ENCODE data around the gene F11R. TPM values are rescaled to one million over a fixed set of nuclear protein-coding genes. Genes with fewer than 3 reads are reported as not detected.

The F11R gene
- total and polyA plus RNA-seq, 2 of the 13 experiments (the other 11 are each of a cell fraction or from before 2014, with no cell fraction given): 95.8 to 105 TPM

GRCh38 chr1:161021165-161021969 lies 415 bp upstream of the F11R start:
- Histone ChIP-seq H3K27ac (ENCODE audit: extremely low read length, insufficient read depth, low read length) (peak overlapping the region; percentile 75), H4K20me1 (ENCODE audit: insufficient read depth, low read length) (0 out of 2 replicates have a peak, but pooled peaks cover 3% of the 10 kb centered on the region), H3K4me3 (replicated peaks in 1 of 3; ENCODE audit: insufficient read depth in 1 of 3, low read depth in 2 of 3, low read length in 3 of 3) (peak overlapping the region; percentile 64 to 87 (median 84)), H3K4me2 (ENCODE audit: low read depth, low read length) (peak overlapping the region; percentile 77), H3K9ac (ENCODE audit: insufficient read depth, low read depth, low read length) (peak overlapping the region; percentile 76), H3K79me2 (ENCODE audit: insufficient read depth, low read length) (peaks cover 32% of the 10 kb centered on the region), H3K4me1 (ENCODE audit: insufficient read depth, low read length) (peaks cover 51% of the 10 kb centered on the region), H3K36me3 (replicated peaks in 1 of 2; ENCODE audit: control insufficient read depth in 1 of 2, insufficient read depth in 2 of 2, low read length in 2 of 2) (no peaks in the 10 kb centered on the region), H2AFZ (ENCODE audit: low read length) (peak overlapping the region; percentile 66), H3K27me3 (ENCODE audit: control insufficient read depth in 1 of 2, insufficient read depth in 2 of 2, low read length in 2 of 2) (no peaks in the 10 kb centered on the region; a peak in 1 of 5 replicates), H3K9me3 (ENCODE audit: low read length) (no peaks in the 10 kb centered on the region)
- WGBS (ENCODE audit: low lambda C conversion rate): under 1% methylated on average over 19 of the region's 34 CpGs
- intact Hi-C loops (cut with micrococcal nuclease; ENCODE audit: unreplicated experiment): loop anchor here (1.0 kb wide), 1 partner anchor 8 kb away; no protein-coding TSS in a partner anchor
- ATAC-seq (peak; percentile 91), FAIRE-seq (peak; percentile 63), DNase-seq (ENCODE audit: low spot score) (peak; percentile 88)
- BruUV-seq (replicated peaks): TSS peak; percentile 85
- POLR2A ChIA-PET: interaction anchor here (0.7 to 2.3 kb wide), 18 partner anchors 8 to 204 kb away, joined by 3 to 60 read pairs (median 5); partner anchors contain the start of genes DEDD, KLHDC9, NIT1 and PFDN2
- in situ Hi-C loops (cut with HindIII; ENCODE audit: extremely low pct_ligation_motif_present, low pct_unique_long_range_greater_than_20kb): no loop called here
- CTCF ChIA-PET (ENCODE audit: low intra/inter-chr PET ratio, low total read pairs): interaction anchor here (1.8 kb wide), 1 partner anchor 25 kb away, joined by 4 read pairs; no protein-coding TSS in a partner anchor
- TF ChIP-seq ZNF350 (CRISPR knock-in tag; IDR thresholded peaks at IDR 0.05; ENCODE audit: borderline replicate concordance, low read depth) (no peak), ZNF800 (CRISPR knock-in tag; IDR thresholded peaks at IDR 0.05) (peak; percentile 51; the same call in 1 of the 2 replicates), ZNF724P (CRISPR knock-in tag; IDR thresholded peaks at IDR 0.05; ENCODE audit: borderline replicate concordance) (no peak), ZNF703 (CRISPR knock-in tag; IDR thresholded peaks at IDR 0.05; ENCODE audit: borderline replicate concordance) (no peak), PBX3 (CRISPR knock-in tag; IDR thresholded peaks at IDR 0.05; ENCODE audit: borderline replicate concordance) (no peak; the same call in none of the 2 replicates), TMF1 (CRISPR knock-in tag; IDR thresholded peaks at IDR 0.05; ENCODE audit: low read depth) (no peak), RFXANK (CRISPR knock-in tag; IDR thresholded peaks at IDR 0.05) (peak; percentile 56; the same call in 1 of the 2 replicates), BCL6 (CRISPR knock-in tag; IDR thresholded peaks at IDR 0.05) (no peak), TEAD2 (CRISPR knock-in tag; IDR thresholded peaks at IDR 0.05) (0 out of 2 replicates have a peak, but pooled peaks have one; percentile 15), HNF1B (CRISPR knock-in tag; IDR thresholded peaks at IDR 0.05) (peak; percentile 66; the same call in 1 of the 2 replicates), TBP (CRISPR knock-in tag; IDR thresholded peaks at IDR 0.05) (no peak), ARNT (IDR thresholded peaks at IDR 0.05) (no peak), TFDP1 (CRISPR knock-in tag; IDR thresholded peaks at IDR 0.05; ENCODE audit: borderline replicate concordance) (peak; percentile 92), DMAP1 (CRISPR knock-in tag; IDR thresholded peaks at IDR 0.05) (peak; percentile 12; the same call in 1 of the 2 replicates)

All from HepG2 (cell line).